NCI-H146 (cell line): ENCODE data around the gene FGD5.

Experiments used
- DNase-seq: peaks from one replicate; lab custom pipeline; 2025; lab: John Stamatoyannopoulos, UW

Gene FGD5

GRCh38 chr3:14906355-14906971 lies 87.7 kb downstream of the FGD5 start:
- no peak for DNase-seq

- peak; percentile 20 for DNase-seq
Measured at GRCh38 chr3:14907043-14907966, 88.5 kb downstream of the FGD5 start.

- no peak for DNase-seq
Measured at GRCh38 chr3:14909250-14909649, 90.5 kb downstream of the FGD5 start.

GRCh38 chr3:14911651-14912050 lies 92.9 kb downstream of the FGD5 start:
- no peak for DNase-seq

GRCh38 chr3:14913071-14913925 lies 94.5 kb downstream of the FGD5 start:
- no peak for DNase-seq

- no peak for DNase-seq
Measured at GRCh38 chr3:14913926-14914778, 95.4 kb downstream of the FGD5 start.

GRCh38 chr3:14914779-14915117 lies 96.0 kb downstream of the FGD5 start:
- DNase-seq = no peak

GRCh38 chr3:14915636-14916222 lies 97.0 kb downstream of the FGD5 start:
- DNase-seq = no peak

GRCh38 chr3:14918356-14918860 lies 99.6 kb downstream of the FGD5 start:
- DNase-seq = peak; percentile 27

- no peak for DNase-seq
Measured at GRCh38 chr3:14920536-14920935, 101.8 kb downstream of the FGD5 start.

- DNase-seq = peak; percentile 66
Measured at GRCh38 chr3:14921034-14921616, 102.4 kb downstream of the FGD5 start.

GRCh38 chr3:14921811-14922705 lies 103.3 kb downstream of the FGD5 start:
- DNase-seq = no peak

- no peak for DNase-seq
Measured at GRCh38 chr3:14922863-14923262, 104.1 kb downstream of the FGD5 start.

GRCh38 chr3:14923476-14923875 lies 104.7 kb downstream of the FGD5 start:
- no peak for DNase-seq

- peak; percentile 38 for DNase-seq
Measured at GRCh38 chr3:14925729-14926591, 107.2 kb downstream of the FGD5 start.

- no peak for DNase-seq
Measured at GRCh38 chr3:14926592-14926991, 107.8 kb downstream of the FGD5 start.

- DNase-seq = no peak
Measured at GRCh38 chr3:14927308-14927707, 108.5 kb downstream of the FGD5 start.

- DNase-seq = no peak
Measured at GRCh38 chr3:14929310-14930074, 110.7 kb downstream of the FGD5 start.
